Dedifferentiated amniotic fluid mesenchymal stem cell (primary cell): ENCODE results near the gene WDR18.
"Not testable (repeated sequence)": the region's sequence is repeated elsewhere in the genome, so short reads cannot be mapped to it uniquely, and the experiment has no call there.

ENCODE experiments used
- DNase-seq: peaks from one replicate; pipeline ENCODE4 v3.0.0-alpha.2; 2016; ENCODE audit errors: extremely low spot score

WDR18 gene

DNA sequence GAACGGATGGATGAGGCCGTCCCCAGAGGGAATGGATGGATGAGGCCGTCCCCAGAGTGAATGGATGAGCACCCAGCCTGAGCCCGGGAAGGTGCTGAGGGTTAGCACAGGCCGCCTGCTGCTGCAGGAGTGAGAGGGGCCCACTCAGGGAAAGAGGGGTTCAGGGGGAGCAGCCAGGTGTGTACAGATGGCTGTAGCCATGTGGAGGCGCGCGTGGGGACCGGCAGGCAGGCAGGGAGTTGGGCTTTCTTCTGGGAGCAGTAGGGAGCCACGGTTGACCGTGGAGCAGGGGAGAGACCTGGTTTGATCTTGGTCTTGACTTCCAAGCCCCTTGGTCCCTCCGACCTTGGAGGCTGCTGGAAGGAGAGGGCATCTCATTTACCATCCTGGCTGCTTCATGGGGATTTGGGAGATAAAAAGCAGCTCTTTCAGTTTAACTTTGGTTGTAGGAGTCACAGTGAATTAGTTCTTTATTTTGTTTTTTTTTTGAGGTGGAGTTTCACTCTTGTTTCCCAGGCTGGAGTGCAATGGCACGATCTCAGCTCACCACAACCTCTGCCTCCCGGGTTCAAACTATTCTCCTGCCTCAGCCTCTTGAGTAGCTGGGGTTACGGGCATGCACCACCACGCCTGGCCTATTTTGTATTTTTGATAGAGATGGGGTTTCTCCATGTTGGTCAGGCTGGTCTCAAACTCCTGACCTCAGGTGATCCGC is 33.6 kb upstream of the WDR18 start:
- no peak for DNase-seq

DNA sequence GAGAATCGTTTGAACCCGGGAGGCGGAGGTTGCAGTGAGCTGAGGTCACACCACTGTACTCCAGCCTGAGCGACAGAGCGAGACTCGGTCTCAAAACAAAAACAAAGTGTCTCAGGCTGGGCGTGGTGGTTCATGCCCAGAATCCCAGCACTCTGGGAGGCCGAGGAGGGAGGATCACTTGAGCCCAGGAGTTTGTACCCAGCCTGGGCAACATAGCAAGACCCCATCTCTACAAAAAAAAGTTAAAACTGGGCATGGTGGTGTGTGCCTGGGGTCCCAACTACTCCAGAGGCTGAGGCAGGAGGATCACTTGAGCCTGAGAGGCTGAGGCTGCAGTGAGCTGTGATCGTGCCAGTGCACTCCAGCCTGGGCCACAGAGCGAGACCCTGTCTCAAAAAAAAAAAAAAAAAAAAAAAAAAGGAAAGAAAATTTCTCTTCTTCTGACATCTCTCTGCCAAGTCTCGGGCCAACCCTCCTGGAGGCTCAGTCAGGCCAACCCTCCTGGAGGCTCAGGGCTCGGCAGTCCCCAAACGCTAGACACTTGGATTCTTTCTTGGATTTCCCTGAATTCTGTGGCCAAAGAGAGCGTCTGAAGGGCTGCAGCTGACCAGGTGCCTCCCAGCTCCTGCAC is 32.0 kb upstream of the WDR18 start:
- no peak for DNase-seq

DNA sequence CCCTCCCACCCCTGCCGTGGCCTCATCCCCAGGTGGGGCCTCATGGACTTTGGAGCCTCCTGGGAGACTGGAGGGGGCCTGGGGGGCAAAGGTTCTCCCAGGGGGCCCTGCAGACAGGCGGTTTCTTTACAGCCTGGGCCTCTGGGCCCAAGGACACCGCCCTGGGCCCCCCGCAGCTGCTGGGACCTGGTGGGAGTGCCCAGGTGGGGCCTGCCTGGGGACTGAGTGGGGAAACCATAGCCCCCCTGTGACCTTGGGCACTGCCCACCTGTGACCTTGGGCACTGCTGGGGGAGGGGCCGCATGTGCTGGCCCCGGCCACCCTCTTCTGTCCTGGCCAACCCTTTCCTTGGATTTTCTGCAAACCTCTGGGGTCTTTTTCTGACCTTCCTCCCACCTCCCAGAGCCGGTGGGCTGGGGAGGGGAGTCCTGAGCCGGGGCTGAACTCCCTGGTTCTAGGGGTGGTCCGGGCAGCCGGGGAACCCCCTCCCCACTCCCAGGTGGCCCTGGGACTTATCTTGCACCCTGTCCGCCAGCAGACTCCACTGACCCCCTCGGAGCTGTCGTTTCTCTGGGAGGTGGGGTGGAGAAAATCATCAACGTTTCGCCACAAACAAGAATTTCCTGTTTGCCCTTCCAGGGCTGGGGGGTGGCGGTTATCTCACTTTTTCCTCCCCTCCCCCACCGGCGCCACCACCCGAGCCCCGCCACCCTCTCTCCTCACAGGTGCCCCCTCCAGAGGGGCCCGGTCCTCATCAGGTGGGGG is 31.3 kb upstream of the WDR18 start:
- no peak for DNase-seq

DNA sequence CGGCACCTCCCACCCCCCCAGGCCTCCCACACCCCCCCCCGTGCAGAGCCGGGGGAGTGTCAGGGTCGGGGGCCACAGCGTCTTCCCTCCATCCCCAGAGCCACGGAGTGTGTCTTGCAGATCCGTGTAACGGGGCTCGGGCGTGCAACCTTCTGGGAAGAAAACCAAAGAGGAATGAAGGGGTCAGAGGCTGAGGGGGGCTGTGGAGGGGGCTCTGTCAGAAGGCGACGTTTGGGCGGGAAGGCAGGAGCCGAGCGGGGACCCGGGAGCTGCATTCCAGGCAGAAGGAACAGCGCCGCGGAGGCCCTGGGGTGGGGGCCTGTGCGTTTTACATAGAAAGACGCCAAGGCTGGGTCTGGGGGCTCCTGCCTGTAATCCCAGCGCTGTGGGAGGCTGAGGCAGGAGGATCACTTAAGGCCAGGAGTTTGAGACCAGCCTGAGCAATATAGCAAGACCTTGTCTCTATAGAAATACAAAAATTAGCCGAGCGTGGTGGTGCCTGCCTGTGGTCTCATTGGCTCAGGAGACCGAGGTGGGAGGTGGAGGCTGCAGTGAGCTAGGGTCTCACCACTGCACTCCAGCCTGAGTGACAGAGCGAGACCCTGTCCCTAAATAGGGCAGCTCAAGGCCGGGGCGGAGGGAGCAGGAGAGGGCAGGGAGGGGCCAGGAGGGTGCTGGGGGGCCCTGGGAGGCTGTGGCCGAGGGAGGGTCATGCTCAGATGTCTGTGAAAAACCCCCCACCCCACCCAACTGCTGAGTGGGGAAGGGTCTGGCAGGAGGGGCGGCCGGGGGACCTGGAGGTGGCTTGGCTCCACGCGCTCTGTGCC is 30.5 kb upstream of the WDR18 start:
- no peak for DNase-seq

DNA sequence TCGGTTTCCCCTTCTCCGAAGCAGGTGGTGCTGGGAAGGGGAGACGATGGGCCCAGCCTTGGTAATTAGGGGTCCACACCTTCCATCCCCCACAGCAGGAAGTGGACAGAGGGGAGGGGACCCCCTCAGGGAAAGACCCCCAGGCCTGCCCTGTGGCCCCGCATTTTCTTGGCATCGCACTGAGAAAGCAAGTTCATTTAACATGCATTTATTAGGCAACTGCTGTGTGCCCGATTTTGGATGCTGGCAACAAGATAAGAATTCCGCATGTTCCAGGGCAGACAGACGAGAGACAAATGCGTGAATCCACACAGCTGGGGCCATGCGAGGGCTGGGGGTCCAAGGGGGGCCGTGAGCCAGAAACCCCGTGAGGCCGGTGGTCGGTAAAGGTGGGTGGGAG is 29.9 kb upstream of the WDR18 start:
- no peak for DNase-seq

DNA sequence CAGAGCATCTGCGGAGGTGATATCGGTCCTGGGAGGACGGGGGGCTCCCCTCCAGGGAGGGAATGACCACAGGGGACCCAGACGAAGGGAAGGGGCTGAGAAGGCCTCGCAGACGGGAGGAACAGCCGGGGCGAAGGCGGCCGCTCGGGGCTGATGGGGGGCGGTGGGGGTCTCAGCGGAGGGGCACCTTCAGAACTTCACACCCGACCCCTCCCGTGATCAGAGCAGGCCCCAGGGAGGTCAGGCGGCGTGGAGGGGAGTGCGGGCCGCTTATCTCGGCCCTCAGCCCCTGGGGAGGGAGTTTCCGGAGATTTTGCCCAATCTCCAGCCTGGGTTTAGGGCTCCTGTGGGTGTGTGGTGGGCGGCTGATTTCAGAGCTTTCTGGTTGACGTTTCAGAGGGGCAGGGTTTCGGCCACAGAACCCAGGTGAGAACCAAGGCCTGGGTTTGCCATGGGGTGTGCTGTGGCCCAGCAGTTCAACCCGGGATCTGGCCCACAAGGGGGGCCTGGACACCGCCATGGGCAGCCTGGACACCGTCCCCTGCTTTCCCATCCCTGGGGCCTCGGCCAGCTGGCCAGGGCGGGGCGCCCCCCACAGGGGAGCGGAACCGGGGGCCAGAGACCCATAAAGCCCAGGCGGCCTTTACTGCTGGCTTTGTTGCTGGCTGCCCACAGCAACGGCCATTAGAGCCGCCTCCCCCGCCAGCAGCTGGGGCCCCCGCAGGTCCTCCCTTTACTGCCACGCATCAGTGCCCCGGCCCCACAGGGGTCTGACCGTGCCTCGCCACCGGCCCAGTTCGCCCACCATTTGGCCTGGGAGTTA is 29.3 kb upstream of the WDR18 start:
- no peak for DNase-seq

DNA sequence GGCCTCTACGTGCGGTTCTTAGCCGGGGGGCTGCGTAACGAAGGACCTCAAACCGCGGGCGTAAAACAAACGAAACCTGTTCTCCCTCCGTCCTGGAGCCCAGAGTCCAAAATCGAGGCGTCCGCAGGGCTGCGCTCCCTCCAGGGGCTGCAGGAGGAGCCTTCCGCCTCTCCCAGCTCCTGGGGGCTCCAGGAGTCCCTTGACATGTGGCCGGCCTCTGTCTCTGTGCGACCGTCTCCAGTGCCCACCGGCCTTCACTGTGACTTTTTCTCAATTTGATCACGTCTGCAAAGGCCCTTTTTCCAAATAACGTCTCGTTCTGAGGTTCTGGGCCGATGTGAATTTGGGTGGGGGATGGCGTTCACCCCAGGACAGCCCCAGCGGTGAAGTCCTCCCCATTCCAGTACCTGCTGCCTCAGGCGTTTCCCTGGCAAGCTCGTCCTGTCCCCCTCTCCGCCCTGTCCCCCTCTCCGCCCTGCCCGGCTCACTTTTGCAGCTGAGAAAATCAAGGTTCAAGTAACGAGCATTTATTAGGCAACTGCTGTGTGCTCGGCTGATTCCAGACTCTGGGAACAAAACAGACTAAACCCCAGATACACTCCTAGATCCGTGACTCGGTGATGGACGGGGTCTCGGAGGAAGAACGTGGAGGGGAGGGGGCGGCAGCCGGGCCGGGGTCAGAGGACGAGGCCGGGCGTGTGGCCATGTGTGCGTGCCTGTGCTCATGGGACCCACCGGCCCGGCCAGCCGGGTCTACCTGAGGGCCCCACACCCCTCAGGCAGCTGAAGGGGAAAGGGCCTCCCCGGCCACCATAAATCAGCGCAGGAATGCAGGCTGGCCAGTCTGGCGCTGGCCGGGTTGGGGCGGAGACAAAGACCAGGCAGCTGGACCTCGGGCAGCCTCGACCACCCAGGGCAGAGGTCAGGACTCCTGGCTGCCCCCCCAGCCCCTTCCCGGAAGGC is 28.1 kb upstream of the WDR18 start:
- no peak for DNase-seq

DNA sequence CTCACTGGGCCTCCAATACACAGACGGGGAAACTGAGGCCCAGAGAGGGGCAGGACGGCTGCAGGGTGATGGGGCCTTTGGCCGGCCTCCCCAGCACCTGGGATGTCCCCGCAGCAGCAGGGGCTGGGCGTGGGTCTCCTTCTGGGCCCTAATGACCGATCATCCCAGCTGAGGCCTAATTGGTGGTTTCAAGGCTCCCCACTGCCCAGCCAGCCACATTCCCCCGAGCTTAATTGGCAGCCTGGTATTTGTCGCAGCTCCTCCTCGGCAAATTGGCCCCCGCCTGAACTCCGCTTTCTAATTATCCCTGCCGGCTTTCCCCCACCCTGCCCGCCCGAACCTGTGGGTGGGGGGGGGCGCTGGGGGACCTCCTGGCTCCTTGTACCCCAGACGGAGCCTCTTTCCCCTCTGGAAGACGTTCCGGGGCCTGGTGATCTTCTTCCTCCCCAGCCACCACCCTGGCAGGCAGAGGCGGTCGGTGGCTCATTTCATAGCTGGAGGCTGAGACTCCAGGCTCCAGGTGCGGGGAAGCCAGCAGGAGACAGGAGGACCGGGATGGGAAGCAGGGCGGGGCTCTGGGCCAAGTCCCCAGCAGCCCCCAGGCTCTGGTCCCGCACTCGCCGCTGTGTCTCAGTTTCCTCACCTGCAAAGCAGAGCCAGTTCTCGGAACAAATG is 27.2 kb upstream of the WDR18 start:
- DNase-seq = no peak

DNA sequence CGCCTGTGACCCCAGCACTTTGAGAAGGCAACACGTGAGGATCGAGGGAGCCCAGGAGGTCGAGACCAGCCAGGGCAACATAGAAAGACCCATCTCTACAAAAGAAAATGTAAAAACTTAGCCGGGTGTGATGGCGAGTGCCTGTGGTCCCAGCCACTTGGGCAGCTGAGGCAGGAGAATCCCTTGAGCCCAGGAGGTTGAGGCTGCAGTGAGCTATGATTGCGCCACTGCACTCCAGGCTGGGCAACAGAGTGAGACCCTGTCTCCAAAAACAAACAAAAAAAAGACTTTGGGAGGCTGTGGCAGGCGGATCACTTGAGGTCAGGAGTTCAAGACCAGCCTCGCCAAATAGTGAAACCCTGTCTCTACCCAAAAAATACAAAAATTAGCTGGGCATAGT is 26.6 kb upstream of the WDR18 start:
- DNase-seq = not testable (repeated sequence)

DNA sequence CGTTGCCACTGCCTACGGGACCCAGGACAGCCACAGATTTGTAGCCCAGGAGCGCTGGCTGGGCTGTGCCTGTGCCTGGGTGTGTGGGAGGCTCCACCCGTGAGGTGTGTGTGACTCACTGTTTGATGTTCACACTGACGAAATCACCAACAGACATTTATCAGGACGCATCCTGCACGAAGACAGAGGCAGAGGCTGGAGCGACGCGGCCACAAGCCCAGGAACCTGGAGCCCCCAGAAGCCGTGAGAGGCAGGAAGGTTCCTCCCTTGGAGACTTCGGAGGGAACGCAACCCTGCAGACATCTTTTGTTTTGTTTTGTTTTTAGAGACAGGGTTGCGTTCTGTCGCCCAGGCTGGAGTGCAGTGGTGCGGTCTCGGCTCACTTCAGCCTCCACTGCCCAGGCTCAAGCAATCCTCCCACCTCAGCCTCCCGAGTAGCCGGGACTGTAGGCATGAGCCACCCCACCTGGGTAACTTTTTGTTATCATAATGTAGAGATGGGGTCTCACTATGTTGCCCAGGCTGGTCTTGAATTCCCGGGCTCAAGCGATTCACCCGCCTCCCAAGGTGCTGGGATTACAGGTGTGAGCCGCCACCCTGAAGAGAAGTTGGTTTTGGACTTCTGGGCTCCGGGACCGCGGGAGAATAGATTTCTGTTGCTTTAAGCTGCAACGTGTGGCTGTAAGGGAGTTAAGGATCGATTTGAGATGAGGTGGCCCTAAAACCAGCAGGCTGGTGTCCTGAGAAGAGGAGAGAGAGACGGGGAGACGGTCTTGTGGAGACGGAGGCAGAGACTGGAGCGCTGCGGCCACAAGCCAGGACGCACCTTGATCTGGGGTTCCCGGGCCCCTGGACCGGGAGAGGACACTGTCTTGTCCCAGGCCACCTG is 24.9 kb upstream of the WDR18 start:
- DNase-seq = no peak

DNA sequence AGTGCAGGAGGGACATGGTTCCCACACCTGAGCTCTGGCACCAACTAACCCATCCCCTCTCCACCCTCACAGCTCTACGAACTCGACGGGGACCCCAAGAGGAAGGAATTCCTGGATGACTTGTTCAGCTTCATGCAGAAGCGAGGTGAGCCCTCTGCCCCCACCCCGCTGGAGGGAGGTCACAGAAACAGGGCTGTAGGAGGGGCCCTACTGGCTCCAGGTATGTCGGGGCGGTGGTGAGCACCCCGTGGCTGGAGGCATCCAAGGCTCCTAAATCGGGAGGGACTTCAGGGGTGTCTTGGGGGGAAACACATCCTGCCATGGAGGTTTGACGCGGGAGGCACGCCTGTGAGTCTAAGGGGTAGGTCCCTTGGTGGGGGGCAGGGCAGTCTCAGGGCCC is 24.1 kb upstream of the WDR18 start:
- no peak for DNase-seq

DNA sequence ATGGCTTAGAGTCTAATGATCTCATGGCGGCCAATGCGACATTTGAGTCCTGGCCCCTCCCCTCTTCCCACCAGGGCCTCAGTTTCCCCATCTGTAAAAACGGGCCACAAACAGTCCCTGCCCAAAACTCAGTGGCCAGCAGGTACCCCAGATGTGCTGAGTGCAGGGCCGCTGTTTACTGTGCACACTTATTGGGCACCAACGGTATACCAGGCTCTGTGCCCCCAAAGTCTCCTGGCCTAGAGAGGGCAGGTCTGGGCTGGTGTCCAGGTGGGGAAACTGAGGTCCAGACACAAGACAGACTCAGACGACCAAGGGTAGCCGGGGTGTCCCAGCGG is 23.6 kb upstream of the WDR18 start:
- DNase-seq = no peak

DNA sequence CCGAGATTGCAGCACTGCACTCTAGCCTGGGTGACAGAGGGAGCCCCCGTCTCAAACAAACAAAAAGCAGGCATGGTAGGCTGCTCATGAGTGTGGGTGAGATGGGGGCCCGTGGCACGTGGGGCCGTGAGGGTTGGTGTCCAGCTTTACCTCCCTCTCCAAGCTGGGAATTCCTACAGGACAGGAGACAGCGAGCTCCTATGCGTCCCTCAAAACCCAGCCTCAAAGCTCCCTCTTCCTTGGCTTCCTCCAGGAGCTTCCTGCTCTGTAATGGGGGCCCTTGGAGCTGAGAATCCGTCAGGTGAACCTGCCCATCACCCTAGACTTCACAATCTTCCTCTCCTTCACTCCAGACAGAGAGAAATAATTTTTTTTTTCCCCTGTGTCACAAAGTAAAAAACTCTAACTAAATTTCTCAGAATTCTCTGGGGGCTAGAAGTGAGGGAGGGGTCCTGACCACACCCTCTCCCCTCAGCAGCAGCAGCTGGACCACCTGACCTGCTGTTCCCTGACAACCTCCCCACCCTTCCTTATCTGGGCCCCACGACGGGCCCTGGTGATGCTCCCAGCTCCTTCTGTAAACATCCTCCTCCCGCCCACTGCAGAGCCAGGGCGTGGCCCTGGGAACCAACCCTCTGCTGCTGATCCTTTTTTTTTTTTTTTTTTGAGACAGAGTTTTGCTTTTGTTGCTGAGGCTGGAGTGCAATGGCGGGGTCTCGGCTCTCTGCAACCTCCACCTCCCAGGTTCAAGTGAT is 22.1 kb upstream of the WDR18 start:
- DNase-seq = peak; percentile 22

DNA sequence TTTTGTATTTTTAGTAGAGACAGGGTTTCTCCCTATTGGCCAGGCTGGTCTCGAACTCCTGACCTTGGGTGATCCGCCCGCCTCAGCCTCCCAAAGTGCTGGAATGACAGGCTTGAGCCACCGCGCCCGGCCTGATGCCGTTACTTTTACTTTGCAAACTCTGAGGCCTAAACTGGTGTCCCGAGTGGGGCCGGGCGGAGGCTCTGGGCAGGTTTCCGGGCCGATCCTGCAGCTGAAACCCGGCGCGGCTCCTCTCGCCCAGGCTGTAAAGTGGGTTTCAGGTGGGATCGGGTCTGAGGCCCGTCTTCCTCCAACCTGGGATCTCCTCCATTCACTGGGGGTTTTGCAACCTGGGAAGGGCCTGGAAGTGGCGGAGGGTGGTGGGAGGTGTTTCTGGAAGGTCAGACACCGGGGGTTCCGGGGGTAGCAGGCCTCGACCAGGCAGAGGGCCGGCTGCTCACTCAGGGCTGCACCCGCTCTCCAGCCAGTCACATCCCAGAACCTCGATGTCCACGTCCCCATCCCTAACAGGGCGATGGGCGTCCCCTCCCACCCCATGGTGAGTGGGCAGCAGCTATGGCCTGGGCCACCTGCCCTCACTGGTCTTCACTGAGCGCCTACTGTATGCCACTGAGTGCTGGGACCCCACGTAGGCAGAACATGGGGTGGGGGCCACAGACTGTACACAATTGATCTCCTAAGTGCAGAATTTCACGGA is 21.3 kb upstream of the WDR18 start:
- DNase-seq = no peak

DNA sequence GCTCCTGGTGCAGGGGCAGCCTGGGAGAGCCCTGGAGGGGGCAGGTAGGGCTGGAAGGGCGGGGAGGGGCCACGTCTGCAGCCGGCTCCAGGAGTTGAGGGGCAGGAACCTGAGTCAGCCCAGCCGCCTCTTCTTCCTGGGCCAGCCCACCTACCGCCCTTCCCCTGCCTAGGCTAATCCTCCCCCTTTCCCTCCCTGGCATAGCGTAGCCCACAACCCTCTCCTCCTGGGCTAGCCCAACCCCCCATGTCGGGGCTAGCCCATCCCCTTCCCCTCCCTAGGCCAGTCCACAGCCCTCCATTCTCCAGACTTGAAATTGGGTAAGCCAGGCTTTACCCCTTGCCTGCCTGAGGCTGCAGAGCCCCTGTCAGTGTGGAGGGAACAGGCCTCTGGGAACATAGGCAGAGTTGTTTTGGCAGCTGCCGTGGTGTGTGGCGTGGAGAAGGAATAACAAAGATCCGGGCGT is 20.6 kb upstream of the WDR18 start:
- no peak for DNase-seq

DNA sequence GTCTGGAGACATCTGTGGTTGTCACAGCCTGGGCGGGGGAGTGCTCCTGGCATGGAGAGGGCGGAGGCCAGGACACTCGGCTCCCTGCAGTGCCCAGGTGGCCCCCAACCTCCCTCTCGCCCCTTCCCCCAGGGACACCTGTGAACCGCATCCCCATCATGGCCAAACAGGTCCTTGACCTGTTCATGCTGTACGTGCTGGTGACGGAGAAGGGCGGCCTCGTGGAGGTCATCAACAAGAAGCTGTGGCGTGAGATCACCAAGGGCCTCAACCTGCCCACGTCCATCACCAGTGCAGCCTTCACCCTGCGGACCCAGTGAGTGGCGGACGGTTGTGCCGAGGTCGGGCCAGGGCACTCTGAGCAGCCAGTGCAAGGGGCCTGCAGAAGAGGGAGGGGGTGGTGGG is 20.0 kb upstream of the WDR18 start:
- no peak for DNase-seq
